SK-N-SH (cell line): ENCODE results near the gene MRGPRD. TPM values are rescaled to one million over a fixed set of nuclear protein-coding genes. Genes with fewer than 3 reads are reported as not detected.

ENCODE experiments used
- CTCF ChIA-PET: fragments of 300-600, 350-600 bp; formaldehyde crosslinking; extraction: SDS; loops from one replicate; lab custom pipeline; 2021; lab: Yijun Ruan, JAX
- POLR2A ChIA-PET: fragments of 350-600 bp; sonication (Branson Sonifier 250); formaldehyde crosslinking; extraction: SDS; loops from one replicate; lab custom pipeline; 2020; ENCODE audit warnings: antibody characterized with exemption, inconsistent platforms; lab: Yijun Ruan, JAX
- DNase-seq: peaks from one replicate; pipeline ENCODE4 v3.0.0; 2012
- H2AFZ ChIP-seq: fragments of 200-600 bp; sonication (generic); 2 replicates; pipeline ENCODE4 v1.8.1; 2016; ENCODE audit warnings: antibody characterized with exemption, mild to moderate bottlenecking, low read depth
- H3F3A ChIP-seq: fragments of 200-600 bp; sonication (generic); replicated peaks from 2 replicates; pipeline ENCODE3; 2016; ENCODE audit warnings: antibody characterized with exemption, mild to moderate bottlenecking; ENCODE audit not compliant: insufficient read depth
- H3K27ac ChIP-seq, 2 experiments: fragments of 200-500 bp in 1 of 2; fragments of 200-600 bp in 1 of 2; sonication (Bioruptor generic) in 1 of 2; sonication (generic), shearing (Covaris generic) in 1 of 2; 2 replicates each; pipeline versions ENCODE4 v1.5.1 to v1.6.1; 2014 to 2016; ENCODE audit warnings: low read depth in 2 of 2, inconsistent platforms in 1 of 2, low read length in 1 of 2, mild to moderate bottlenecking in 1 of 2, mixed read lengths in 1 of 2
- H3K27me3 ChIP-seq: fragments of 200-600 bp; sonication (generic), shearing (Covaris generic); 2 replicates; pipeline ENCODE4 v1.6.1; 2016; ENCODE audit warnings: mixed run types; ENCODE audit not compliant: insufficient read depth
- H3K36me3 ChIP-seq, 2 experiments: fragments of 200-500 bp in 1 of 2; fragments of 200-600 bp in 1 of 2; sonication (Bioruptor generic) in 1 of 2; sonication (generic) in 1 of 2; replicated peaks in 1 of 2; 2 replicates each; pipeline versions ENCODE3 to v1.5.1; 2014 to 2016; ENCODE audit warnings: low read length in 1 of 2, mild to moderate bottlenecking in 1 of 2; ENCODE audit not compliant: insufficient read depth in 2 of 2, control insufficient read depth in 1 of 2
- H3K4me1 ChIP-seq, 2 experiments: fragments of 200-500 bp in 1 of 2; fragments of 200-600 bp in 1 of 2; sonication (Bioruptor generic) in 1 of 2; sonication (generic), shearing (Covaris generic) in 1 of 2; 2 replicates each; pipeline versions ENCODE4 v1.5.1 to v1.6.1; 2014 to 2016; ENCODE audit warnings: low read depth in 1 of 2, low read length in 1 of 2, mixed run types in 1 of 2; ENCODE audit not compliant: insufficient read depth in 2 of 2, control insufficient read depth in 1 of 2
- H3K4me2 ChIP-seq: fragments of 200-600 bp; sonication (generic), shearing (Covaris generic); 2 replicates; pipeline ENCODE4 v1.6.1; 2017; ENCODE audit warnings: mixed run types
- H3K4me3 ChIP-seq, 2 experiments: fragments of 200-500 bp in 1 of 2; fragments of 200-600 bp in 1 of 2; sonication (Bioruptor generic) in 1 of 2; sonication (generic), shearing (Covaris generic) in 1 of 2; 2 replicates each; pipeline versions ENCODE4 v1.5.1 to v1.8.1; 2014 to 2016; ENCODE audit warnings: low read depth in 2 of 2, inconsistent platforms in 1 of 2, low read length in 1 of 2, mild to moderate bottlenecking in 1 of 2, mixed read lengths in 1 of 2, moderate library complexity in 1 of 2
- H3K79me2 ChIP-seq: fragments of 200-600 bp; sonication (generic); 2 replicates; pipeline ENCODE4 v1.8.1; 2017; ENCODE audit warnings: mild to moderate bottlenecking; ENCODE audit not compliant: insufficient read depth
- H3K9ac ChIP-seq: fragments of 200-600 bp; sonication (generic); 2 replicates; pipeline ENCODE4 v1.6.1; 2017; ENCODE audit warnings: mixed run types
- H3K9me2 ChIP-seq: fragments of 200-600 bp; sonication (generic); 2 replicates; pipeline ENCODE4 v1.6.1; 2017; ENCODE audit warnings: mixed run types
- H3K9me3 ChIP-seq: fragments of 200-600 bp; sonication (generic); 2 replicates; pipeline ENCODE4 v1.6.1; 2017; ENCODE audit warnings: mixed run types, mild to moderate bottlenecking, moderate library complexity
- H4K20me1 ChIP-seq: fragments of 200-600 bp; sonication (generic); 2 replicates; pipeline ENCODE4 v1.6.1; 2017; ENCODE audit warnings: mild to moderate bottlenecking, mixed run types; ENCODE audit not compliant: insufficient read depth
- CHD2 ChIP-seq: fragments of 150-350 bp; IDR thresholded peaks from 2 replicates; pipeline ENCODE4 v1.6.1; 2018; ENCODE audit warnings: low read length; ENCODE audit not compliant: partially characterized antibody
- EZH2phosphoT487 ChIP-seq: fragments of 200-600 bp; sonication (generic); IDR thresholded peaks from 2 replicates; pipeline ENCODE4 v1.6.1; 2017; ENCODE audit warnings: low read depth, mixed run types, mild to moderate bottlenecking, antibody characterized with exemption, moderate library complexity, borderline replicate concordance
- GABPA ChIP-seq: IDR thresholded peaks from 2 replicates; pipeline ENCODE4 v1.4.0; 2012; ENCODE audit warnings: low read depth, mild to moderate bottlenecking
- MAX ChIP-seq: IDR thresholded peaks from 2 replicates; pipeline ENCODE4 v1.4.0; 2012; ENCODE audit warnings: low read depth
- MXI1 ChIP-seq: IDR thresholded peaks from 2 replicates; pipeline ENCODE4 v1.6.1; 2012; ENCODE audit warnings: mild to moderate bottlenecking, low read depth, low read length, improper control_type of control experiment
- NFIC ChIP-seq: IDR thresholded peaks from 2 replicates; pipeline ENCODE4 v1.4.0; 2012; ENCODE audit warnings: borderline replicate concordance
- PBX3 ChIP-seq: IDR thresholded peaks from 2 replicates; pipeline ENCODE4; 2012
- REST ChIP-seq: IDR thresholded peaks from 2 replicates; pipeline ENCODE4 v1.6.1; 2012; ENCODE audit warnings: mild to moderate bottlenecking, low read depth, low read length, moderate library complexity
- RXRA ChIP-seq: IDR thresholded peaks from 2 replicates; pipeline ENCODE4 v1.4.0; 2012; ENCODE audit warnings: low read depth, mild to moderate bottlenecking, borderline replicate concordance
- TAF1 ChIP-seq: IDR thresholded peaks from 2 replicates; pipeline ENCODE4 v1.6.1; 2012; ENCODE audit warnings: low read depth, mild to moderate bottlenecking, low read length, moderate library complexity, borderline replicate concordance
- TEAD4 ChIP-seq: IDR thresholded peaks from 2 replicates; pipeline ENCODE4 v1.4.0; 2012; ENCODE audit warnings: mild to moderate bottlenecking, borderline replicate concordance; ENCODE audit not compliant: insufficient read depth
- WGBS: methylation state at CpG from one replicate; pipeline ENCODE4 v1.1.6; 2017; ENCODE audit warnings: low lambda C conversion rate; 5-methylcytosine and 5-hydroxymethylcytosine counted together
- polyA plus RNA-seq, 3 experiments: library from polyadenylated mRNA; depleted of rRNA; stranded (reverse); fragments of >200 nt; gene quantifications; 2 replicates each; pipeline ENCODE4 v1.2.3, GENCODE V29; 2012

The MRGPRD gene
- polyA plus RNA-seq, 1 of the 3 experiments (the other 2 are of a cell fraction): not detected

- TF ChIP-seq CHD2: no peak
These were observed 31.6 kb upstream of the MRGPRD start (continued) for GRCh38 chr11:69012092-69013008.

- no peak overlapping the region for H3K9ac ChIP-seq
- H3K4me3 ChIP-seq: no peak overlapping the region
- H3K79me2 ChIP-seq: no peaks in the 10 kb centered on the region
- DNase-seq: no peak
- H4K20me1 ChIP-seq: no peaks in the 10 kb centered on the region
- H2AFZ ChIP-seq: no peak overlapping the region
- WGBS: 93% methylated on average over 8 of the region's 9 CpGs
- no peaks in the 10 kb centered on the region for H3K9me3 ChIP-seq
- H3K27me3 ChIP-seq: no peaks in the 10 kb centered on the region
- no peak overlapping the region for H3K27ac ChIP-seq
- no peaks in the 10 kb centered on the region for H3F3A ChIP-seq
- POLR2A ChIA-PET: interaction anchor here (1.4 kb wide), 1 partner anchor 13 kb away, joined by 3 read pairs; no protein-coding TSS in a partner anchor
- H3K9me2 ChIP-seq: no peaks in the 10 kb centered on the region
- H3K4me1 ChIP-seq: peaks cover 28 to 53% of the 10 kb centered on the region in 2 experiments; a peak in 3 of 4 replicates
- H3K4me2 ChIP-seq: no peak overlapping the region
- CTCF ChIA-PET: interaction anchor here (0.9 to 4.6 kb wide), 4 partner anchors 10 to 121 kb away, joined by 3 to 26 read pairs (median 4); no protein-coding TSS in a partner anchor
- TF ChIP-seq NFIC: no peak
- no peak for TF ChIP-seq MXI1
- TF ChIP-seq RXRA: no peak
- TF ChIP-seq PBX3: no peak
- no peak for TF ChIP-seq REST
- TF ChIP-seq MAX: no peak
- no peak for TF ChIP-seq EZH2phosphoT487
- TF ChIP-seq GABPA: no peak
- TF ChIP-seq TAF1: no peak
- no peak for TF ChIP-seq TEAD4
- H3K36me3 ChIP-seq: no peaks in the 10 kb centered on the region
These were observed 30.9 kb upstream of the MRGPRD start for GRCh38 chr11:69011624-69012091.
